Endothelial cell of umbilical vein (primary cell): Measurements from ENCODE around the gene N4BP2. TPM values are rescaled to one million over a fixed set of nuclear protein-coding genes. Genes with fewer than 3 reads are reported as not detected.

ENCODE experiments used
- BruUV-seq: library from RNA; stranded (reverse); fragments of 400-500 nt; replicated peaks from 2 replicates; lab custom pipeline; 2021; lab: Mats Ljungman, UMichigan
- CTCF ChIA-PET: fragments of 300-600, 350-600 bp; sonication (Branson Sonifier 250); formaldehyde crosslinking; loops from one replicate; lab custom pipeline; 2021; ENCODE audit warnings: antibody characterized with exemption, inconsistent platforms; lab: Charles Lee
- POLR2A ChIA-PET: fragments of 300-600, 350-600 bp; sonication (Branson Sonifier 250); formaldehyde crosslinking; loops from one replicate; lab custom pipeline; 2021; ENCODE audit warnings: antibody characterized with exemption, inconsistent platforms; lab: Charles Lee
- DNase-seq: peaks from one replicate; pipeline ENCODE4 v3.0.0-alpha.2; 2011; ENCODE audit warnings: low read depth, low spot score
- FAIRE-seq: peaks from 2 replicates; lab custom pipeline; 2011; peaks lifted over from hg19 to GRCh38; lab: Jason Lieb, UNC
- H2AFZ ChIP-seq: 2 replicates; pipeline ENCODE4 v1.6.0; 2012; ENCODE audit warnings: low read depth, low read length, control low read depth, inconsistent platforms
- H3K27ac ChIP-seq: 2 replicates; pipeline ENCODE4 v1.5.1; 2011; ENCODE audit warnings: low read depth, mild to moderate bottlenecking, control low read depth, low read length, moderate library complexity; ENCODE audit not compliant: insufficient read depth
- H3K27me3 ChIP-seq, 2 experiments: 2 replicates each; pipeline versions ENCODE4 v1.6.0 to v1.6.1; 2011; ENCODE audit warnings: low read length in 2 of 2, mixed read lengths in 1 of 2; ENCODE audit not compliant: control insufficient read depth in 2 of 2, insufficient read depth in 2 of 2
- H3K36me3 ChIP-seq, 2 experiments: 2 replicates in 1 of 2; 3 replicates in 1 of 2; pipeline ENCODE4 v1.5.1; 2011; ENCODE audit warnings: low read length in 2 of 2, mild to moderate bottlenecking in 1 of 2, moderate library complexity in 1 of 2; ENCODE audit not compliant: control insufficient read depth in 2 of 2, insufficient read depth in 2 of 2; ENCODE audit errors: extremely low read depth in 1 of 2
- H3K4me1 ChIP-seq: 3 replicates; pipeline ENCODE4 v1.5.1; 2011; ENCODE audit warnings: mild to moderate bottlenecking, low read length; ENCODE audit not compliant: control insufficient read depth, insufficient read depth; ENCODE audit errors: extremely low read depth
- H3K4me2 ChIP-seq: 2 replicates; pipeline ENCODE4 v1.6.1; 2011; ENCODE audit warnings: low read length, control low read depth, mixed read lengths; ENCODE audit not compliant: insufficient read depth
- H3K4me3 ChIP-seq, 3 experiments: fragments of 200-600 bp in 1 of 3; sonication (generic), shearing (Covaris generic) in 1 of 3; replicated peaks in 1 of 3; 2 replicates each; pipeline ENCODE4 v1.5.1; 2011 to 2016; ENCODE audit warnings: control low read depth in 3 of 3, low read length in 3 of 3, mild to moderate bottlenecking in 2 of 3, inconsistent platforms in 1 of 3, low read depth in 1 of 3, moderate library complexity in 1 of 3; ENCODE audit not compliant: insufficient read depth in 1 of 3
- H3K79me2 ChIP-seq: 2 replicates; pipeline ENCODE4 v1.6.0; 2012; ENCODE audit warnings: low read length, inconsistent platforms; ENCODE audit not compliant: control insufficient read depth, insufficient read depth
- H3K9ac ChIP-seq: replicated peaks from 2 replicates; pipeline ENCODE3; 2011; ENCODE audit warnings: low read length, control low read depth; ENCODE audit not compliant: insufficient read depth; ENCODE audit errors: extremely low read depth
- H3K9me1 ChIP-seq: replicated peaks from 3 replicates; pipeline ENCODE4 v1.6.0; 2011; ENCODE audit warnings: mild to moderate bottlenecking, low read length; ENCODE audit not compliant: control insufficient read depth, insufficient read depth; ENCODE audit errors: extremely low read depth
- H3K9me3 ChIP-seq: replicated peaks from 2 replicates; pipeline ENCODE4 v1.5.1; 2012; ENCODE audit warnings: low read length, inconsistent platforms; ENCODE audit not compliant: control insufficient read depth, insufficient read depth
- H4K20me1 ChIP-seq: replicated peaks from 2 replicates; pipeline ENCODE3; 2011; ENCODE audit warnings: mild to moderate bottlenecking, low read length; ENCODE audit not compliant: control insufficient read depth, insufficient read depth; ENCODE audit errors: extremely low read depth
- CTCF ChIP-seq, 2 donors: IDR thresholded peaks; 1 replicate in 1 of 2; 2 replicates in 1 of 2; pipeline ENCODE4 v1.5.1; 2011; ENCODE audit warnings: low read length in 2 of 2, mild to moderate bottlenecking in 2 of 2, moderate library complexity in 2 of 2, control low read depth in 1 of 2, inconsistent platforms in 1 of 2, low read depth in 1 of 2; ENCODE audit not compliant: insufficient read depth in 1 of 2; ENCODE audit errors: extremely low read depth in 1 of 2
- EZH2 ChIP-seq: IDR thresholded peaks from 2 replicates; pipeline ENCODE4 v1.6.1; 2012; ENCODE audit warnings: borderline replicate concordance, low read depth, mild to moderate bottlenecking, moderate library complexity, low read length, inconsistent platforms; ENCODE audit not compliant: severe bottlenecking
- FOS ChIP-seq: IDR thresholded peaks from 2 replicates; pipeline ENCODE4 v1.6.1; 2011; ENCODE audit warnings: mild to moderate bottlenecking, low read length, moderate library complexity, borderline replicate concordance; ENCODE audit not compliant: insufficient read depth
- GATA2 ChIP-seq: IDR thresholded peaks from 2 replicates; pipeline ENCODE4 v1.7.0; 2011; ENCODE audit warnings: low read depth, mild to moderate bottlenecking, moderate library complexity, mixed read lengths, low read length; ENCODE audit not compliant: insufficient read length, insufficient read depth
- MAX ChIP-seq: IDR thresholded peaks from 2 replicates; pipeline ENCODE4 v1.6.1; 2011; ENCODE audit not compliant: insufficient read depth, insufficient read length
- MYC ChIP-seq: IDR thresholded peaks from one replicate; pipeline ENCODE4 v1.6.1; 2011; ENCODE audit warnings: mild to moderate bottlenecking, low read depth, low read length
- dilution Hi-C: fragments of 300-500 bp; cut with MboI; formaldehyde crosslinking; loops from one replicate; pipeline ENCODE4 v1.15.0; 2019; ENCODE audit warnings: low sequenced_read_pairs; ENCODE audit not compliant: extremely low pct_ligation_motif_present
- intact Hi-C: fragments of 100-400 bp; cut with micrococcal nuclease; formaldehyde crosslinking; loops from one replicate; pipeline ENCODE4 v1.10.0; 2022
- polyA plus RNA-seq, 4 experiments: library from polyadenylated mRNA; depleted of rRNA in 3 of 4; stranded (reverse) in 3 of 4; unstranded in 1 of 4; fragments of >200 nt; gene quantifications; 2 replicates each; pipeline versions ENCODE4 v1.2.1 to v1.2.3, GENCODE V29; 2011 to 2012; ENCODE audit warnings: missing spikeins in 1 of 4
- total RNA-seq: library from RNA; stranded (reverse); gene quantifications from 2 replicates; pipeline ENCODE4 v1.2.3, GENCODE V29; 2021

The N4BP2 gene
- total and polyA plus RNA-seq, 2 donors (not counting 3 experiments of a cell fraction or from before 2014, with no cell fraction given): 0.87 to 6.9 TPM

- H3K9ac ChIP-seq: no peak overlapping the region
- no peak for TF ChIP-seq MAX
- TF ChIP-seq EZH2: no peak
- no peak for TF ChIP-seq FOS
- no peak for TF ChIP-seq GATA2
- BruUV-seq: no TSS peak
- DNase-seq (no peak), FAIRE-seq (peak; percentile 15)
- no peaks in the 10 kb centered on the region for H3K36me3 ChIP-seq
- H3K27ac ChIP-seq: no peak overlapping the region
- no peak overlapping the region for H3K4me3 ChIP-seq
- intact Hi-C loops (loop anchor here (1.0 to 2.0 kb wide), 3 partner anchors 158 to 174 kb away; no protein-coding TSS in a partner anchor), dilution Hi-C loops (no loop called here)
- ChIA-PET CTCF (interaction anchor here (1.7 to 4.1 kb wide), 3 partner anchors 159 to 174 kb away, joined by 16 to 40 read pairs (median 17); no protein-coding TSS in a partner anchor), POLR2A (no interaction called here)
- H3K9me1 ChIP-seq: no peaks in the 10 kb centered on the region
- no peaks in the 10 kb centered on the region for H3K4me1 ChIP-seq
- no peaks in the 10 kb centered on the region for H4K20me1 ChIP-seq
- H2AFZ ChIP-seq: no peak overlapping the region
- no peaks in the 10 kb centered on the region for H3K79me2 ChIP-seq
- H3K27me3 ChIP-seq: no peaks in the 10 kb centered on the region
- no peak overlapping the region for H3K4me2 ChIP-seq
- H3K9me3 ChIP-seq: no peaks in the 10 kb centered on the region
Measured at GRCh38 chr4:40150932-40151331, 94.3 kb downstream of the N4BP2 start.

- H3K27me3 ChIP-seq: no peaks in the 10 kb centered on the region
- no peaks in the 10 kb centered on the region for H3K9me1 ChIP-seq
- no peaks in the 10 kb centered on the region for H4K20me1 ChIP-seq
- no peak overlapping the region for H3K27ac ChIP-seq
- no peaks in the 10 kb centered on the region for H3K36me3 ChIP-seq
- H3K4me3 ChIP-seq: no peak overlapping the region
- no peaks in the 10 kb centered on the region for H3K79me2 ChIP-seq
- H3K4me2 ChIP-seq: no peak overlapping the region
- dilution Hi-C loops (no loop called here), intact Hi-C loops (no loop called here)
- CTCF ChIA-PET: interaction anchor here (1.1 to 4.1 kb wide), 5 partner anchors 12 to 173 kb away, joined by 3 to 40 read pairs (median 16); no protein-coding TSS in a partner anchor
- H3K9me3 ChIP-seq: no peaks in the 10 kb centered on the region
- no TSS peak for BruUV-seq
- H3K9ac ChIP-seq: no peak overlapping the region
- DNase-seq: no peak
- H2AFZ ChIP-seq: no peak overlapping the region
- TF ChIP-seq CTCF (IDR thresholded peaks at IDR 0.05; ENCODE audit: extremely low read depth in 1 of 2, insufficient read depth in 1 of 2, low read depth in 1 of 2, low read length in 2 of 2) (no peak), EZH2 (no peak), GATA2 (no peak), MYC (no peak), MAX (no peak)
- FAIRE-seq: no peak
- POLR2A ChIA-PET: no interaction called here
- no peaks in the 10 kb centered on the region for H3K4me1 ChIP-seq
Measured at GRCh38 chr4:40152637-40153036, 96.0 kb downstream of the N4BP2 start.
